Measurements from ENCODE around the gene CARS2.

DNA sequence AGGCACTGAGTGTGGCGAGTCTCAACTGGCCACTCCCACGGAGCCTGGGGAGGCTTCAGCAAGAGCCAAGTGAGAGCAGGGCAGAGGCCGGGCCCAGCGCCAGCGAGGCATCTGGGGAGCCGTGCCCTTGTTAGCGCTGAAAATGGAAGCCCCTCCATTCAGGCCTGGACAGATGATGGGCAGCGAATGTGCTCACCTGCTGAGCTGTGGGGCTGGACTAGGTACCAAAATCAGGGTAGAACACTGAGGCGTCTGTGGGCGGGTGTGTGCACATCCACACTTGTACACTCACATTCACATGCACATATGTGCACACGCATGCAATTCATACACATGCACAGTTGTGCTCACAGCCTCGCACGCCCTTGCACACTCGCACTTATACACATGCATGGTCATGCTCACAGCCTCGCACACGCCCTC, 69.9 kb downstream of the CARS2 start:
- TF ChIP-seq, protein P1, sequence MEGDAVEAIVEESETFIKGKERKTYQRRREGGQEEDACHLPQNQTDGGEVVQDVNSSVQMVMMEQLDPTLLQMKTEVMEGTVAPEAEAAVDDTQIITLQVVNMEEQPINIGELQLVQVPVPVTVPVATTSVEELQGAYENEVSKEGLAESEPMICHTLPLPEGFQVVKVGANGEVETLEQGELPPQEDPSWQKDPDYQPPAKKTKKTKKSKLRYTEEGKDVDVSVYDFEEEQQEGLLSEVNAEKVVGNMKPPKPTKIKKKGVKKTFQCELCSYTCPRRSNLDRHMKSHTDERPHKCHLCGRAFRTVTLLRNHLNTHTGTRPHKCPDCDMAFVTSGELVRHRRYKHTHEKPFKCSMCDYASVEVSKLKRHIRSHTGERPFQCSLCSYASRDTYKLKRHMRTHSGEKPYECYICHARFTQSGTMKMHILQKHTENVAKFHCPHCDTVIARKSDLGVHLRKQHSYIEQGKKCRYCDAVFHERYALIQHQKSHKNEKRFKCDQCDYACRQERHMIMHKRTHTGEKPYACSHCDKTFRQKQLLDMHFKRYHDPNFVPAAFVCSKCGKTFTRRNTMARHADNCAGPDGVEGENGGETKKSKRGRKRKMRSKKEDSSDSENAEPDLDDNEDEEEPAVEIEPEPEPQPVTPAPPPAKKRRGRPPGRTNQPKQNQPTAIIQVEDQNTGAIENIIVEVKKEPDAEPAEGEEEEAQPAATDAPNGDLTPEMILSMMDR (IDR thresholded peaks at IDR 0.05 in 4 of 5, conservative IDR thresholded peaks at IDR 0.05 in 1 of 5): no peak
- TF ChIP-seq POLR2A (IDR thresholded peaks at IDR 0.05): no peak
